RWPE2 (cell line): ENCODE results near the gene FNDC3B.

Source experiments
- ATAC-seq: fragments of 200-7000 bp; cut with Tn5 transposase; 3 replicates; pipeline ENCODE4 v1.9.1; 2021; ENCODE audit warnings: low read depth
- DNase-seq: peaks from one replicate; pipeline ENCODE4 v3.0.0-alpha.2; 2020; ENCODE audit warnings: low spot score
- H3K27ac ChIP-seq: fragments of 450-650 bp; 2 replicates; pipeline ENCODE4 v1.5.1; 2017; ENCODE audit warnings: mild to moderate bottlenecking; ENCODE audit not compliant: poor library complexity, severe bottlenecking
- H3K27me3 ChIP-seq: fragments of 250-450 bp; sonication (Bioruptor Pico); 2 replicates; pipeline ENCODE4 v1.5.1; 2021; ENCODE audit warnings: mild to moderate bottlenecking, moderate library complexity; ENCODE audit not compliant: insufficient read depth, poor library complexity, severe bottlenecking
- H3K36me3 ChIP-seq: fragments of 250-450 bp; sonication (Bioruptor Pico); 2 replicates; pipeline ENCODE4 v1.5.1; 2020; ENCODE audit warnings: low read depth, mild to moderate bottlenecking, moderate library complexity
- H3K4me1 ChIP-seq: fragments of 250-450 bp; sonication (Bioruptor Pico); 2 replicates; pipeline ENCODE4 v1.5.1; 2021; ENCODE audit warnings: mild to moderate bottlenecking, moderate library complexity; ENCODE audit not compliant: insufficient read depth, poor library complexity, severe bottlenecking
- H3K4me3 ChIP-seq: fragments of 250-450 bp; sonication (Bioruptor Pico); 2 replicates; pipeline ENCODE4 v1.5.1; 2021; ENCODE audit warnings: mild to moderate bottlenecking, moderate library complexity; ENCODE audit not compliant: severe bottlenecking
- H3K9me3 ChIP-seq: fragments of 250-450 bp; sonication (Bioruptor Pico); 2 replicates; pipeline ENCODE4 v1.5.1; 2021; ENCODE audit warnings: mild to moderate bottlenecking, moderate library complexity; ENCODE audit not compliant: severe bottlenecking
- CTCF ChIP-seq: fragments of 450-650 bp; IDR thresholded peaks from one replicate; pipeline ENCODE4 v1.5.1; 2017; ENCODE audit warnings: mild to moderate bottlenecking, moderate library complexity; ENCODE audit not compliant: poor library complexity, severe bottlenecking

FNDC3B gene

DNA sequence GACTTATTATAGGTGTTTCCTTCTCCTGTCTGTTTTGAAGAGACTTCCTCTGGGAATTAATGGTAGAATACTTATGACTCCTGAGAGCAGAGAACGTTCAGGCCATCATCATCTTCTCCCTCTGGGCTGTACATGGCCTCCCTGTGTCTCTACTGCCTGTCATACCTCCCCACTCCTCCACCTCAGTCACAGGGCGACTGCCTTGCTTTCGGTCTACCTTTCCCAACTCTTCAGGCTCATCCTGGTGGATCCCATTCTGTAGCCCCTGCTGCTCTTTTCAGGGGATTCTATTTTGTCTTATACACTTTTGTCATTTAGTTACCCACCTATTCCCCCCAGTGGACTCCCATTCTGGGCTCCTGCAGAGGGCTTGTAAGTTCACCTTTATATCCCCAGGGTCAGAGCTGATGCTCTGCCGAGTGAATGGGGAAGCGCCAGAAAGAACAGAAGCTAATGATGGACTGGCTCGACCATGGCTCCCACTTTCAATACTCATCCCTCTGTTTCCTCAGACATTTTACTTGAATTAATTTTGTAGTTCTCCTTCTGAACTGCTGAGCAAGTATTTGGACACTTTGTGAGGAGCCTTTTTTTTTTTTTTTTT lies 28.6 kb downstream of the FNDC3B start:
- H3K4me1 ChIP-seq: peaks cover 25% of the 10 kb centered on the region
- H3K9me3 ChIP-seq: no peaks in the 10 kb centered on the region
- no peak for TF ChIP-seq CTCF
- DNase-seq (no peak), ATAC-seq (0 out of 3 replicates have a peak, but pooled peaks have one; percentile 17)
- no peak overlapping the region for H3K27ac ChIP-seq
- peaks cover 53% of the 10 kb centered on the region for H3K36me3 ChIP-seq
- no peaks in the 10 kb centered on the region for H3K27me3 ChIP-seq
- no peak overlapping the region for H3K4me3 ChIP-seq

DNA sequence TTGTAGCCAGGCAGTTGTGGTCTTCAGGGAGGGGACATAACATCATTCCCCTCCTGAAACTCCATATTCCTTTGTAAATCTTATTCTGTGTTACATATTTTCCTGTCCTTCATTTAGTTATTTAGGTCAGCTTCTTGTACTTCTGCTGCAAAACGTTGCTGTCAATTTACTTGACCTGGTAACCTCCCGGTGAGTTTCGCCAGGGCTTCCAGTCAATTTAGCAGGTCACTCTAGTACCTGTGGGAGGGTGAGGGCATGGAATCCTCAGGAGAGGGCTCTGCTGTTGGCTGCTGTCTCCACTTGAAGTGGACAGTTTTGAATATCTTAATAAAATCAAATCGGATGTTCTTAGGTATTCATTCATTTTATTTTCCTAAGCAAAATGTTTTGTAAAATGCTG lies 29.6 kb downstream of the FNDC3B start:
- Histone ChIP-seq H3K27me3 (no peaks in the 10 kb centered on the region), H3K27ac (no peak overlapping the region), H3K4me1 (peaks cover 25% of the 10 kb centered on the region), H3K4me3 (no peak overlapping the region), H3K9me3 (no peaks in the 10 kb centered on the region), H3K36me3 (peaks cover 54% of the 10 kb centered on the region)
- TF ChIP-seq CTCF: no peak
- ATAC-seq (no peak), DNase-seq (no peak)

GRCh38 chr3:172069478-172069877 lies 30.1 kb downstream of the FNDC3B start:
- DNase-seq: no peak
- Histone ChIP-seq H3K4me1 (peaks cover 23% of the 10 kb centered on the region), H3K27me3 (no peaks in the 10 kb centered on the region), H3K36me3 (peaks cover 52% of the 10 kb centered on the region), H3K4me3 (no peak overlapping the region), H3K27ac (no peak overlapping the region), H3K9me3 (no peaks in the 10 kb centered on the region)
- ATAC-seq: no peak
- TF ChIP-seq CTCF: no peak

GRCh38 chr3:172070269-172070668 lies 30.9 kb downstream of the FNDC3B start:
- Histone ChIP-seq H3K36me3 (peaks cover 55% of the 10 kb centered on the region), H3K4me3 (no peak overlapping the region), H3K27ac (no peak overlapping the region), H3K9me3 (no peaks in the 10 kb centered on the region), H3K27me3 (no peaks in the 10 kb centered on the region), H3K4me1 (peaks cover 16% of the 10 kb centered on the region)
- DNase-seq: no peak
- TF ChIP-seq CTCF: no peak
- no peak for ATAC-seq

GRCh38 chr3:172070802-172071201 lies 31.4 kb downstream of the FNDC3B start:
- Histone ChIP-seq H3K9me3 (no peaks in the 10 kb centered on the region), H3K27ac (no peak overlapping the region), H3K27me3 (no peaks in the 10 kb centered on the region), H3K4me1 (peaks cover 11% of the 10 kb centered on the region), H3K4me3 (no peak overlapping the region), H3K36me3 (peaks cover 57% of the 10 kb centered on the region)
- DNase-seq: no peak
- ATAC-seq: no peak
- TF ChIP-seq CTCF: no peak
